ENCODE data around the gene ETV2.

- TF ChIP-seq CTCF (IDR thresholded peaks at IDR 0.05 in 2 of 3, conservative IDR thresholded peaks at IDR 0.05 in 1 of 3; ENCODE audit: borderline replicate concordance in 1 of 3, insufficient read depth in 1 of 3, low read depth in 2 of 3, low read length in 2 of 3), result no peak
- TF ChIP-seq YY1 (IDR thresholded peaks at IDR 0.05; ENCODE audit: extremely low read depth, insufficient replicate concordance, low read depth, low read length), result no peak
- TF ChIP-seq MAX (IDR thresholded peaks at IDR 0.05), result no peak
- TF ChIP-seq EZH2 (IDR thresholded peaks at IDR 0.05), result no peak
These were observed 24.1 kb downstream of the ETV2 start for GRCh38 chr19:35665604-35666003.

Measured in HCT116 (cell line).